Keratinocyte (primary cell): ENCODE data around the gene NOP14. TPM values are rescaled to one million over a fixed set of nuclear protein-coding genes. Genes with fewer than 3 reads are reported as not detected.

Source experiments
- DNase-seq: peaks from one replicate; pipeline ENCODE4 v3.0.0-alpha.2; 2011; ENCODE audit warnings: low read depth, missing footprints, low spot score
- FAIRE-seq: peaks from 2 replicates; lab custom pipeline; 2011; peaks lifted over from hg19 to GRCh38; lab: Jason Lieb, UNC
- H2AFZ ChIP-seq: 2 replicates; pipeline ENCODE4 v1.6.0; 2012; ENCODE audit warnings: low read length, control low read depth, inconsistent platforms; ENCODE audit not compliant: control insufficient read depth
- H3K27ac ChIP-seq: 2 replicates; pipeline ENCODE4 v1.5.1; 2011; ENCODE audit warnings: low read length; ENCODE audit not compliant: control insufficient read depth, insufficient read depth
- H3K27me3 ChIP-seq: 3 replicates; pipeline ENCODE4 v1.6.0; 2011; ENCODE audit warnings: low read length; ENCODE audit not compliant: control insufficient read depth, insufficient read depth; ENCODE audit errors: extremely low read depth
- H3K36me3 ChIP-seq, 2 experiments: 2 replicates in 1 of 2; 3 replicates in 1 of 2; pipeline ENCODE4 v1.5.1; 2011; ENCODE audit warnings: low read length in 2 of 2, mild to moderate bottlenecking in 1 of 2; ENCODE audit not compliant: control insufficient read depth in 2 of 2, insufficient read depth in 2 of 2; ENCODE audit errors: extremely low read depth in 1 of 2
- H3K4me1 ChIP-seq: 3 replicates; pipeline ENCODE4 v1.5.1; 2011; ENCODE audit warnings: low read length; ENCODE audit not compliant: control insufficient read depth, insufficient read depth; ENCODE audit errors: extremely low read depth
- H3K4me2 ChIP-seq: 3 replicates; pipeline ENCODE4 v1.6.0; 2011; ENCODE audit warnings: low read depth, low read length; ENCODE audit not compliant: control insufficient read depth, insufficient read depth; ENCODE audit errors: extremely low read depth
- H3K4me3 ChIP-seq, 3 experiments: fragments of 200-600 bp in 1 of 3; sonication (generic) in 1 of 3; 2 replicates in 2 of 3; 3 replicates in 1 of 3; pipeline ENCODE4 v1.5.1; 2011 to 2016; ENCODE audit warnings: low read length in 3 of 3, mild to moderate bottlenecking in 3 of 3, control low read depth in 2 of 3, inconsistent platforms in 1 of 3, low read depth in 1 of 3, mixed read lengths in 1 of 3, mixed run types in 1 of 3, moderate library complexity in 1 of 3; ENCODE audit not compliant: control insufficient read depth in 2 of 3, insufficient read depth in 2 of 3; ENCODE audit errors: extremely low read depth in 1 of 3
- H3K79me2 ChIP-seq: 2 replicates; pipeline ENCODE4 v1.6.0; 2012; ENCODE audit warnings: low read length; ENCODE audit not compliant: control insufficient read depth, insufficient read depth
- H3K9ac ChIP-seq: 3 replicates; pipeline ENCODE4 v1.6.0; 2011; ENCODE audit warnings: low read length; ENCODE audit not compliant: control insufficient read depth, insufficient read depth; ENCODE audit errors: extremely low read depth
- H3K9me1 ChIP-seq: 3 replicates; pipeline ENCODE4 v1.6.0; 2011; ENCODE audit warnings: low read length; ENCODE audit not compliant: control insufficient read depth, insufficient read depth; ENCODE audit errors: extremely low read depth
- H3K9me3 ChIP-seq: 2 replicates; pipeline ENCODE4 v1.5.1; 2012; ENCODE audit warnings: low read depth, low read length; ENCODE audit not compliant: control insufficient read depth
- H4K20me1 ChIP-seq: 3 replicates; pipeline ENCODE4 v1.6.0; 2011; ENCODE audit warnings: low read length; ENCODE audit not compliant: control insufficient read depth, insufficient read depth; ENCODE audit errors: extremely low read depth
- EZH2 ChIP-seq: IDR thresholded peaks from one replicate; pipeline ENCODE4 v1.6.1; 2012; ENCODE audit warnings: inconsistent platforms, mild to moderate bottlenecking, low read length, moderate library complexity
- dilution Hi-C: fragments of 300-500 bp; cut with MboI; formaldehyde crosslinking; loops from one replicate; pipeline ENCODE4 v1.7.0; 2020; ENCODE audit warnings: low sequenced_read_pairs; ENCODE audit not compliant: extremely low pct_ligation_motif_present
- polyA plus RNA-seq, 5 experiments: library from polyadenylated mRNA; depleted of rRNA in 3 of 5; stranded (reverse) in 3 of 5; stranded (forward) in 1 of 5; unstranded in 1 of 5; fragments of >200 nt; gene quantifications; 1 replicate in 1 of 5; 2 replicates in 3 of 5; 3 replicates in 1 of 5; pipeline versions ENCODE4 v1.2.1 to v1.2.3, GENCODE V29; 2011 to 2012; ENCODE audit warnings: missing spikeins in 2 of 5, low read depth in 1 of 5, low replicate concordance in 1 of 5
- TF ChIP-seq, protein P1 (sequence below), 3 experiments: IDR thresholded peaks in 1 of 3; conservative IDR thresholded peaks in 1 of 3; optimal IDR thresholded peaks in 1 of 3; 2 replicates in 2 of 3; 3 replicates in 1 of 3; pipeline versions ENCODE3 to v1.5.1; 2011; ENCODE audit warnings: low read length in 3 of 3, mild to moderate bottlenecking in 3 of 3, moderate library complexity in 2 of 3, control low read depth in 1 of 3, inconsistent platforms in 1 of 3; ENCODE audit not compliant: insufficient read depth in 2 of 3; ENCODE audit errors: extremely low read depth in 1 of 3

NOP14 gene
- polyA plus RNA-seq, 1 donor (not counting 4 experiments of a cell fraction or from before 2014, with no cell fraction given), result 21.8 TPM

- no peak for DNase-seq
- TF ChIP-seq, protein P1, sequence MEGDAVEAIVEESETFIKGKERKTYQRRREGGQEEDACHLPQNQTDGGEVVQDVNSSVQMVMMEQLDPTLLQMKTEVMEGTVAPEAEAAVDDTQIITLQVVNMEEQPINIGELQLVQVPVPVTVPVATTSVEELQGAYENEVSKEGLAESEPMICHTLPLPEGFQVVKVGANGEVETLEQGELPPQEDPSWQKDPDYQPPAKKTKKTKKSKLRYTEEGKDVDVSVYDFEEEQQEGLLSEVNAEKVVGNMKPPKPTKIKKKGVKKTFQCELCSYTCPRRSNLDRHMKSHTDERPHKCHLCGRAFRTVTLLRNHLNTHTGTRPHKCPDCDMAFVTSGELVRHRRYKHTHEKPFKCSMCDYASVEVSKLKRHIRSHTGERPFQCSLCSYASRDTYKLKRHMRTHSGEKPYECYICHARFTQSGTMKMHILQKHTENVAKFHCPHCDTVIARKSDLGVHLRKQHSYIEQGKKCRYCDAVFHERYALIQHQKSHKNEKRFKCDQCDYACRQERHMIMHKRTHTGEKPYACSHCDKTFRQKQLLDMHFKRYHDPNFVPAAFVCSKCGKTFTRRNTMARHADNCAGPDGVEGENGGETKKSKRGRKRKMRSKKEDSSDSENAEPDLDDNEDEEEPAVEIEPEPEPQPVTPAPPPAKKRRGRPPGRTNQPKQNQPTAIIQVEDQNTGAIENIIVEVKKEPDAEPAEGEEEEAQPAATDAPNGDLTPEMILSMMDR (optimal IDR thresholded peaks at IDR 0.05 in 1 of 3, IDR thresholded peaks at IDR 0.05 in 1 of 3, conservative IDR thresholded peaks at IDR 0.05 in 1 of 3; ENCODE audit: extremely low read depth in 1 of 3, insufficient read depth in 2 of 3, low read length in 3 of 3), result no peak
- TF ChIP-seq EZH2, result no peak
- H3K4me1 ChIP-seq, result peaks cover 14% of the 10 kb centered on the region
- H3K4me2 ChIP-seq, result peak overlapping the region; percentile 83
- dilution Hi-C loops, result no loop called here
- H3K4me3 ChIP-seq, result peak overlapping the region in 2 of 3 experiments; percentile 82 to 95
- H3K9me3 ChIP-seq, result no peaks in the 10 kb centered on the region
- no peak overlapping the region for H3K27ac ChIP-seq
- no peaks in the 10 kb centered on the region for H3K9me1 ChIP-seq
- H3K36me3 ChIP-seq, result peaks cover 0 to 7% of the 10 kb centered on the region in 2 experiments
- no peaks in the 10 kb centered on the region for H3K27me3 ChIP-seq
- no peak overlapping the region for H3K9ac ChIP-seq
- H3K79me2 ChIP-seq, result peaks cover 32% of the 10 kb centered on the region
- H2AFZ ChIP-seq, result no peak overlapping the region
- peaks cover 8% of the 10 kb centered on the region for H4K20me1 ChIP-seq
- no peak for FAIRE-seq
Observed at GRCh38 chr4:2964706-2965258, 1.6 kb upstream of the NOP14 start.

DNA sequence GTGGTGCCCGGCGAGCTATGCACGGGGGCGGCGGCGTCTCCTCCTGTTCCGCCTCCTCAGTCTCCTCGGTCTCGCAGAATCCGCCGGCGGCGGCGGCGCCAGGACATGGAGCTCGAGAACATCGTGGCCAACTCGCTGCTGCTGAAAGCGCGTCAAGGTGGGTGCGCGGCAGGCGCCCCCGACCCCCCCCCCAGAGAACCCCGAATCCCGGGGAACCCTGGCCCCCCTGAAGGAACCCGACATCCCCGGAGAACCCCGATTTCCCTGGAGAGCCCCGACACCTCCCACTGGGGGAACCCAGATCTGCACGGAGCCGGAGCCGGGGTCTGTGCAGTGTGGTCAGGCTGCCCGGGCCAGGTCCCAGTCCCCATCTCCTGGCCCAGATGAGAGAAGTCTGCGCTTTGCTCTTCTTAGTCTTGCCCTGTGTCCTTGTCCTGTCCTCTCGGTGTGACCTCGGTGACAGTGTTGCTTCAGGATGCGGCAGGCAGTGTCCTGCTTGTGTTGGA, 813 bp upstream of the NOP14 start:
- Histone ChIP-seq H3K27me3 (no peaks in the 10 kb centered on the region), H3K9me3 (no peaks in the 10 kb centered on the region), H3K4me2 (peak overlapping the region; percentile 83), H3K36me3 (peaks cover 0 to 10% of the 10 kb centered on the region in 2 experiments), H3K4me1 (peaks cover 14% of the 10 kb centered on the region), H4K20me1 (peaks cover 11% of the 10 kb centered on the region), H2AFZ (peak overlapping the region; percentile 20), H3K79me2 (peaks cover 39% of the 10 kb centered on the region), H3K27ac (peak overlapping the region; percentile 56), H3K9ac (peak overlapping the region; percentile 99), H3K4me3 (peak overlapping the region; percentile 82 to 96 (median 95)), H3K9me1 (no peaks in the 10 kb centered on the region)
- no peak for DNase-seq
- FAIRE-seq, result no peak
- TF ChIP-seq, protein P1 (optimal IDR thresholded peaks at IDR 0.05 in 1 of 3, IDR thresholded peaks at IDR 0.05 in 1 of 3, conservative IDR thresholded peaks at IDR 0.05 in 1 of 3; ENCODE audit: extremely low read depth in 1 of 3, insufficient read depth in 2 of 3, low read length in 3 of 3), result no peak
- no peak for TF ChIP-seq EZH2
- dilution Hi-C loops, result no loop called here
